RCC 7860 (cell line): Measurements from ENCODE around the gene WASF1.

ENCODE experiments used
- DNase-seq: peaks from one replicate; pipeline ENCODE4 v3.0.0-alpha.2; 2015; ENCODE audit warnings: low spot score
- FAIRE-seq: peaks from 2 replicates; lab custom pipeline; 2012; peaks lifted over from hg19 to GRCh38; lab: Jason Lieb, UNC

WASF1 gene

GRCh38 chr6:110179406-110180227 is at the start of gene WASF1:
TSS of gene WASF1 (minus strand) at chr6:110179670. CDS start at chr6:110127601, 52,069 bp downstream.
- peak; percentile 92 for DNase-seq
- FAIRE-seq, result peak; percentile 93

- FAIRE-seq, result no peak
Observed at GRCh38 chr6:110226261-110226660, 46.8 kb upstream of the WASF1 start.

GRCh38 chr6:110221738-110222137 is 42.3 kb upstream of the WASF1 start:
- DNase-seq, result no peak
- FAIRE-seq, result no peak

More at GRCh38 chr6:110226261-110226660, 46.8 kb upstream of the WASF1 start:
- DNase-seq, result no peak

- FAIRE-seq, result no peak
Observed at GRCh38 chr6:110217266-110217665, 37.8 kb upstream of the WASF1 start.

GRCh38 chr6:110216140-110216539 is 36.7 kb upstream of the WASF1 start:
- FAIRE-seq, result no peak

More at GRCh38 chr6:110217266-110217665, 37.8 kb upstream of the WASF1 start:
- DNase-seq, result no peak

GRCh38 chr6:110214338-110214737 is 34.9 kb upstream of the WASF1 start:
- FAIRE-seq (no peak), DNase-seq (no peak)

More at GRCh38 chr6:110216140-110216539, 36.7 kb upstream of the WASF1 start:
- no peak for DNase-seq

GRCh38 chr6:110211753-110212152 is 32.3 kb upstream of the WASF1 start:
- FAIRE-seq, result no peak
- no peak for DNase-seq

GRCh38 chr6:110207652-110208051 is 28.2 kb upstream of the WASF1 start:
- FAIRE-seq (no peak), DNase-seq (no peak)

GRCh38 chr6:110201151-110201884 is 21.8 kb upstream of the WASF1 start:
- FAIRE-seq, result no peak
- no peak for DNase-seq

- DNase-seq, result no peak
- no peak for FAIRE-seq
Observed at GRCh38 chr6:110198561-110198960, 19.1 kb upstream of the WASF1 start.

GRCh38 chr6:110196874-110197273 is 17.4 kb upstream of the WASF1 start:
- FAIRE-seq, result no peak
- no peak for DNase-seq

GRCh38 chr6:110195639-110196038 is 16.2 kb upstream of the WASF1 start:
- FAIRE-seq, result no peak
- no peak for DNase-seq

- FAIRE-seq (no peak), DNase-seq (no peak)
Observed at GRCh38 chr6:110191477-110191876, 12.0 kb upstream of the WASF1 start.

- FAIRE-seq (no peak), DNase-seq (no peak)
Observed at GRCh38 chr6:110190726-110191125, 11.3 kb upstream of the WASF1 start.

- peak; percentile 44 for DNase-seq
- FAIRE-seq, result peak; percentile 74
Observed at GRCh38 chr6:110188791-110189190, 9.3 kb upstream of the WASF1 start.

- no peak for FAIRE-seq
Observed at GRCh38 chr6:110185879-110186278, 6.4 kb upstream of the WASF1 start.

GRCh38 chr6:110183292-110183885 is 3.9 kb upstream of the WASF1 start:
- FAIRE-seq (no peak), DNase-seq (no peak)

More at GRCh38 chr6:110185879-110186278, 6.4 kb upstream of the WASF1 start:
- no peak for DNase-seq

GRCh38 chr6:110181131-110182030 is 1.9 kb upstream of the WASF1 start:
- DNase-seq, result no peak
- FAIRE-seq, result no peak

GRCh38 chr6:110180228-110181008 is 948 bp upstream of the WASF1 start, which contains the start of gene CDC40:
TSS of gene CDC40 (plus strand) at chr6:110180427. CDS start at chr6:110180445, 18 bp downstream.
- FAIRE-seq (no peak), DNase-seq (no peak)
